C4-2B (cell line): ENCODE measurements around the gene LAMC3.

Experiments
- H3K27ac ChIP-seq: fragments of 450-650 bp; 2 replicates; pipeline ENCODE4 v1.5.1; 2017
- CTCF ChIP-seq: fragments of 450-650 bp; conservative IDR thresholded peaks from 2 replicates; pipeline ENCODE4 v1.5.1; 2017; ENCODE audit warnings: mild to moderate bottlenecking
- ZFX ChIP-seq: fragments of 450-650 bp; IDR thresholded peaks from 2 replicates; pipeline ENCODE4 v1.6.1; 2017

The LAMC3 gene

GRCh38 chr9:131053896-131054295 is 44.9 kb downstream of the LAMC3 start:
- TF ChIP-seq CTCF (no peak), ZFX (no peak)
- no peak overlapping the region for H3K27ac ChIP-seq

- TF ChIP-seq CTCF (no peak), ZFX (no peak)
- H3K27ac ChIP-seq = no peak overlapping the region
Measured at GRCh38 chr9:131056781-131057506, 48.0 kb downstream of the LAMC3 start.

- no peak overlapping the region for H3K27ac ChIP-seq
- TF ChIP-seq ZFX = no peak
- no peak for TF ChIP-seq CTCF
Measured at GRCh38 chr9:131060900-131061630, 52.1 kb downstream of the LAMC3 start.

- TF ChIP-seq ZFX = no peak
- TF ChIP-seq CTCF = no peak
- H3K27ac ChIP-seq = no peak overlapping the region
Measured at GRCh38 chr9:131062969-131063368, 54.0 kb downstream of the LAMC3 start.

GRCh38 chr9:131065599-131065998 is 56.6 kb downstream of the LAMC3 start:
- TF ChIP-seq ZFX (no peak), CTCF (no peak)
- H3K27ac ChIP-seq = no peak overlapping the region

- TF ChIP-seq CTCF (no peak), ZFX (no peak)
- H3K27ac ChIP-seq = no peak overlapping the region; the same call in 1 of the 2 replicates
Measured at GRCh38 chr9:131067625-131068024, 58.7 kb downstream of the LAMC3 start.

- TF ChIP-seq CTCF (no peak), ZFX (no peak)
Measured at GRCh38 chr9:131068076-131068816, 59.3 kb downstream of the LAMC3 start.

More at GRCh38 chr9:131068076-131068816, 59.3 kb downstream of the LAMC3 start:
- no peak overlapping the region; the same call in 1 of the 2 replicates for H3K27ac ChIP-seq
